GM19467 (cell line): ENCODE results near the gene SMPDL3A.

Experiments used
- ATAC-seq: cut with Tn5 transposase; IDR thresholded peaks from one replicate; pipeline ENCODE4 v1.9.1; 2021; ENCODE audit warnings: mild to moderate bottlenecking, moderate library complexity; ENCODE audit not compliant: unreplicated experiment

Gene SMPDL3A

GRCh38 chr6:122845916-122846612 lies 57.0 kb downstream of the SMPDL3A start:
- no peak for ATAC-seq

GRCh38 chr6:122853259-122853995 lies 64.4 kb downstream of the SMPDL3A start:
- peak; percentile 87 for ATAC-seq
